Chondrocyte (in vitro differentiated cells): Measurements from ENCODE around the gene MYL6B. TPM values are rescaled to one million over a fixed set of nuclear protein-coding genes. Genes with fewer than 3 reads are reported as not detected.
A peak's percentile ranks its signal among the peaks of the same experiment; 100 is the strongest.

Experiments
- DNase-seq: peaks from one replicate; pipeline ENCODE4 v3.0.0; 2021; ENCODE audit warnings: mixed read lengths, low spot score
- H3K27ac Mint-ChIP-seq: one replicate; pipeline ENCODE4 v1.8.0; 2021; ENCODE audit warnings: mild to moderate bottlenecking, moderate library complexity, mixed read lengths; ENCODE audit not compliant: unreplicated experiment
- H3K27me3 Mint-ChIP-seq: 2 replicates; pipeline ENCODE4 v1.8.0; 2021; ENCODE audit warnings: low read depth, mixed read lengths
- H3K36me3 Mint-ChIP-seq: 2 replicates; pipeline ENCODE4 v1.8.0; 2021; ENCODE audit warnings: low read depth, mixed read lengths
- H3K4me1 Mint-ChIP-seq: 2 replicates; pipeline ENCODE4 v1.8.0; 2021; ENCODE audit warnings: low read depth, mild to moderate bottlenecking, mixed read lengths
- H3K4me3 Mint-ChIP-seq: one replicate; pipeline ENCODE4 v1.8.0; 2021; ENCODE audit warnings: mild to moderate bottlenecking, moderate library complexity, mixed read lengths; ENCODE audit not compliant: unreplicated experiment
- H3K9me3 Mint-ChIP-seq: 2 replicates; pipeline ENCODE4 v1.8.0; 2021; ENCODE audit warnings: low read depth, mixed read lengths
- total RNA-seq: library from RNA; stranded (reverse); gene quantifications from 3 replicates; pipeline ENCODE4 v1.2.1, GENCODE V29; 2021
- TF ChIP-seq, protein P1 (sequence below): fragments of 200-600 bp; sonication (generic); IDR thresholded peaks from 2 replicates; pipeline ENCODE4 v1.5.0; 2021; ENCODE audit warnings: antibody characterized with exemption, mild to moderate bottlenecking, moderate library complexity

The MYL6B gene
- total RNA-seq, 1 donor from 2014 or later, result 70.5 TPM

DNA sequence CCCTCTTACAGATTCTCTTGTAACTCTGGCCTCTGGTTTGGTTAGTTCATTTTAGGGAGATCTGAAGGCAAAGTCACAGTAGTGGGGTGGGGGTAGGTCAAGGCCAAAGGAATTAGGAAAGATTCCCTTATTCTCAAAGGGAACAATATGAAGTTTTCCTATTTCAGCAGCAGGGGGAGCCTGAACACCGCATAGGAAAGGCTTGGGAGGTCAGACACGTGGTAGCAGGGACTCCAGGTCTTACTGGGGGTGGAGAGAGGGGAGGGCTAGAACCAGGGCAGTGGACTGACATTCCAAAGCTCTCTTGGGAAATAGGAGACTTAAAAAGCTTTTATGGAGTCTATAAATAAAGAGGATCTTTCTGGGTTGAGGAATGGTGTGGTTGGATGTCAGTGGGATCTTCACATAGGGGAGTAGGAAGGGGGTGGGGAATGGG, 33.0 kb upstream of the MYL6B start:
- Mint-ChIP-seq H3K4me1 (peaks cover 33% of the 10 kb centered on the region), H3K27ac (peak overlapping the region; percentile 100), H3K27me3 (no peaks in the 10 kb centered on the region), H3K4me3 (peak overlapping the region; percentile 89), H3K9me3 (no peaks in the 10 kb centered on the region), H3K36me3 (peaks cover 9% of the 10 kb centered on the region)
- TF ChIP-seq, protein P1, sequence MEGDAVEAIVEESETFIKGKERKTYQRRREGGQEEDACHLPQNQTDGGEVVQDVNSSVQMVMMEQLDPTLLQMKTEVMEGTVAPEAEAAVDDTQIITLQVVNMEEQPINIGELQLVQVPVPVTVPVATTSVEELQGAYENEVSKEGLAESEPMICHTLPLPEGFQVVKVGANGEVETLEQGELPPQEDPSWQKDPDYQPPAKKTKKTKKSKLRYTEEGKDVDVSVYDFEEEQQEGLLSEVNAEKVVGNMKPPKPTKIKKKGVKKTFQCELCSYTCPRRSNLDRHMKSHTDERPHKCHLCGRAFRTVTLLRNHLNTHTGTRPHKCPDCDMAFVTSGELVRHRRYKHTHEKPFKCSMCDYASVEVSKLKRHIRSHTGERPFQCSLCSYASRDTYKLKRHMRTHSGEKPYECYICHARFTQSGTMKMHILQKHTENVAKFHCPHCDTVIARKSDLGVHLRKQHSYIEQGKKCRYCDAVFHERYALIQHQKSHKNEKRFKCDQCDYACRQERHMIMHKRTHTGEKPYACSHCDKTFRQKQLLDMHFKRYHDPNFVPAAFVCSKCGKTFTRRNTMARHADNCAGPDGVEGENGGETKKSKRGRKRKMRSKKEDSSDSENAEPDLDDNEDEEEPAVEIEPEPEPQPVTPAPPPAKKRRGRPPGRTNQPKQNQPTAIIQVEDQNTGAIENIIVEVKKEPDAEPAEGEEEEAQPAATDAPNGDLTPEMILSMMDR, result peak; percentile 86
- DNase-seq, result no peak

DNA sequence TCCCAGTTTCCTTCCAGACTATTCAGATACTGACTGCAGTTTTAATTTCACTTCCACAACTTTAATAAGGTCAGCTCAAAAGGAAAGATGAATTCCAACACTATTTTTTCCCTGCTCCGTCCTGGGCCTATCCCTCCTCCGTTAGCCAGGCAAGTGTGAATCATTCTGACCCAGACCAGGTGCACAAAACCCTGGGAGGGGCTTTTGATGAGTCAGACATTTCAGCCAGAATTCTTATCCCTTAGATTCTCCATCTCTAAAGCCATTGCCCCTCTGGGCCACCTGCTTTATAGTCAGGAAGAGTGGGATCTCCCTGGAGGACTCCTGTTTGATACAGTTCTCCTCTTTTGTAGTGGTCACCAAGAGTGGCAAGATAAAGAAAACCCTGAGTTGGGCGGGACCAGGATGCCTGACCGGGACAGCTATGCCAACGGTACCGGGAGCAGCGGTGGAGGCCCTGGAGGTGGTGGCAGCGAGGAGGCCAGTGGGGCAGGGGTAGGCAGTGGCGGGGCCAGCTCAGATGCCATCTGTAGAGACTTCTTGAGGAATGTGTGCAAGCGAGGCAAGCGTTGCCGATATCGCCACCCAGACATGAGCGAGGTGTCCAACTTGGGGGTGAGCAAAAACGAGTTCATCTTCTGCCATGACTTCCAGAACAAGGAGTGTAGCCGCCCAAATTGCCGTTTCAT, 32.1 kb upstream of the MYL6B start:
- Mint-ChIP-seq H3K4me3 (no peak overlapping the region), H3K36me3 (peaks cover 9% of the 10 kb centered on the region), H3K27ac (peak overlapping the region; percentile 100), H3K4me1 (peaks cover 31% of the 10 kb centered on the region), H3K9me3 (no peaks in the 10 kb centered on the region), H3K27me3 (no peaks in the 10 kb centered on the region)
- TF ChIP-seq, protein P1, result no peak
- DNase-seq, result no peak

DNA sequence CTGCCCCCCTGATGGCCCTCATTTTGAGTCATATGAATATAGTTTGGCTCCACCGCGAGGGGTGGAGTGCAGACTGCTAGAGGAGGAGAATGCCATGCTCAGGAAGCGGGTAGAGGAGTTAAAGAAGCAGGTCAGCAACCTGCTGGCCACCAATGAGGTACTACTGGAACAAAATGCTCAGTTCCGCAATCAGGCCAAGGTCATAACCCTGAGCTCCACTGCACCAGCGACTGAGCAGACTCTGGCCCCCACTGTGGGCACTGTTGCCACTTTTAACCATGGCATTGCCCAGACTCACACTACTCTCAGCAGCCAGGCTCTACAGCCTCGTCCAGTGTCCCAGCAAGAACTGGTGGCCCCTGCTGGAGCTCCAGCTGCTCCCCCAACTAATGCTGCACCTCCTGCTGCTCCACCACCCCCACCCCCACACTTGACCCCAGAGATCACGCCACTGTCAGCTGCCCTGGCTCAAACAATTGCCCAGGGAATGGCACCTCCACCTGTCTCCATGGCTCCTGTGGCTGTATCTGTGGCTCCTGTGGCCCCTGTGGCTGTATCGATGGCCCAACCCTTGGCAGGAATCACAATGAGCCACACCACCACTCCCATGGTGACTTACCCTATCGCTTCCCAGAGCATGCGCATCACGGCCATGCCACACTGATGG, 31.1 kb upstream of the MYL6B start:
- H3K27me3 Mint-ChIP-seq, result no peaks in the 10 kb centered on the region
- no peaks in the 10 kb centered on the region for H3K9me3 Mint-ChIP-seq
- H3K4me1 Mint-ChIP-seq, result peaks cover 30% of the 10 kb centered on the region
- no peak for DNase-seq
- H3K4me3 Mint-ChIP-seq, result no peak overlapping the region
- H3K27ac Mint-ChIP-seq, result no peak overlapping the region
- TF ChIP-seq, protein P1, result no peak
- H3K36me3 Mint-ChIP-seq, result peaks cover 9% of the 10 kb centered on the region

DNA sequence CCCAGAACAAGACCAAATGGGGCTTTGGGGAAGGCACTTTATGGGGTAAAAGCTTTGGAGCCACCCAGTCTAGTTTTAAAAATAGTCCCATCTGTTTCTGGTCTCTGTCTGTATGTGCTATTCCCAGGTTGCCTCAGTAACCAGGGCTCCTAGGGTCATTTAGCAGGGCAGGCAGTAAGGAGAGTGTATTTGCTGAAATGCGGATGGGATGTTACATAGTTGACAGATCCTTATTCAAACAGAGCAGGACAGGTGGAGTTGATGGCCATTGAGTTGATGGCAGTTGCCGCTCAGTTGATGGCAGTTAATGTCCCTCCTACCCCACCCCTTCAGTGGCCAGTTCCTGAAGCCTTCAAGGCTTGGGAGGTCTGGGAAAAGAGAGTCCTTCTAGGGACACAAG, 29.8 kb upstream of the MYL6B start:
- peaks cover 43% of the 10 kb centered on the region for H3K4me1 Mint-ChIP-seq
- TF ChIP-seq, protein P1, result no peak
- H3K27me3 Mint-ChIP-seq, result no peaks in the 10 kb centered on the region
- no peak for DNase-seq
- H3K9me3 Mint-ChIP-seq, result no peaks in the 10 kb centered on the region
- H3K4me3 Mint-ChIP-seq, result no peak overlapping the region
- peaks cover 7% of the 10 kb centered on the region for H3K36me3 Mint-ChIP-seq
- no peak overlapping the region for H3K27ac Mint-ChIP-seq

DNA sequence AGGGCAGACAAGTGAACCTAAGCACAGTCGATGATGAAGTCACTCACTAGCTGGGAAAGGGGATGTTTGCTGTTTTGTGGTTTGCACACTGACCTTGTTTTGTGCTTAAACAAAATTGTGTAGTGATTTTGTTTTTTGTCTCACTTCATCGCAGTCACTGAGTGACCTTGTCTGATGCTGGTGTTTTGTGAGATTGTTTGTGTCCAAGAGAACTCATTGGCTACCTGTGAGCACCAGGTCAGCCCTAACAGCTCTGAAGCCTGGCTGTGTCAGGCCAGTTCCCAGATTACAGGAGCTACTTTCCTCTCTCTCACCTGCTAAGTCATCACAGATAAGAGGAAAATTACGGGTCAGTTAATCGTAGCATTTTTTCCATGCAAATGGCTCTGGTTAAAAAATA, 28.3 kb upstream of the MYL6B start:
- Mint-ChIP-seq H3K4me1 (peaks cover 32% of the 10 kb centered on the region), H3K9me3 (no peaks in the 10 kb centered on the region), H3K27ac (no peak overlapping the region), H3K27me3 (no peaks in the 10 kb centered on the region), H3K36me3 (peaks cover 4% of the 10 kb centered on the region), H3K4me3 (no peak overlapping the region)
- DNase-seq, result no peak
- TF ChIP-seq, protein P1, result no peak
